B cell (primary cell): ENCODE results near the gene KRT34. TPM values are rescaled to one million over a fixed set of nuclear protein-coding genes. Genes with fewer than 3 reads are reported as not detected.

Experiments used
- ATAC-seq: fragments of 200-7000 bp; cut with Tn5 transposase; one replicate; pipeline ENCODE4 v1.10.0; 2021; ENCODE audit warnings: low read depth, mild to moderate bottlenecking, moderate number of reproducible peaks, moderate library complexity
- CTCF ChIA-PET: fragments of 350-600 bp; sonication (Branson Sonifier 250); formaldehyde crosslinking; loops from one replicate; lab custom pipeline; 2021; ENCODE audit warnings: antibody characterized with exemption, inconsistent platforms; lab: Charles Lee
- POLR2A ChIA-PET: fragments of 350-600 bp; sonication (Branson Sonifier 250); formaldehyde crosslinking; loops from one replicate; lab custom pipeline; 2021; ENCODE audit warnings: antibody characterized with exemption; lab: Charles Lee
- DNase-seq: peaks from one replicate; pipeline ENCODE4 v3.0.0; 2013
- H2AFZ ChIP-seq: 2 replicates; pipeline ENCODE4 v1.6.1; 2012; ENCODE audit warnings: mild to moderate bottlenecking, low read depth, low read length; ENCODE audit not compliant: insufficient read depth, poor library complexity, severe bottlenecking
- H3K27ac ChIP-seq, 2 donors: 1 replicate in 1 of 2; 2 replicates in 1 of 2; pipeline ENCODE4 v1.5.1; 2012 to 2013; ENCODE audit warnings: low read length in 2 of 2, mild to moderate bottlenecking in 2 of 2, moderate library complexity in 1 of 2
- H3K27me3 ChIP-seq, 4 experiments: fragments of 200-600 bp in 1 of 4; sonication (generic) in 1 of 4; replicated peaks in 1 of 4; 1 replicate in 2 of 4; 2 replicates in 2 of 4; pipeline versions ENCODE4 v1.6.1 to v1.7.0; 2013 to 2016; ENCODE audit warnings: low read length in 3 of 4, mild to moderate bottlenecking in 2 of 4, mixed read lengths in 1 of 4, moderate library complexity in 1 of 4; ENCODE audit not compliant: insufficient read depth in 4 of 4, control insufficient read depth in 3 of 4; ENCODE audit errors: control extremely low read depth in 1 of 4
- H3K36me3 ChIP-seq, 2 experiments: replicated peaks in 1 of 2; 1 replicate in 1 of 2; 2 replicates in 1 of 2; pipeline versions ENCODE4 v1.6.1 to v1.7.1; 2013; ENCODE audit warnings: low read length in 1 of 2; ENCODE audit not compliant: insufficient read depth in 2 of 2, control insufficient read depth in 1 of 2; ENCODE audit errors: control extremely low read depth in 1 of 2, extremely low read depth in 1 of 2
- H3K4me1 ChIP-seq, 2 donors: fragments of 200-600 bp in 1 of 2; sonication (generic) in 1 of 2; 1 replicate in 1 of 2; 2 replicates in 1 of 2; pipeline versions ENCODE4 v1.5.1 to v1.6.1; 2013 to 2017; ENCODE audit warnings: low read length in 2 of 2; ENCODE audit not compliant: control insufficient read depth in 2 of 2, insufficient read depth in 2 of 2
- H3K4me2 ChIP-seq: replicated peaks from 2 replicates; pipeline ENCODE3; 2012; ENCODE audit warnings: mild to moderate bottlenecking, low read depth, low read length; ENCODE audit not compliant: poor library complexity, severe bottlenecking
- H3K4me3 ChIP-seq, 5 experiments: fragments of 200-600 bp in 1 of 5; sonication (generic) in 1 of 5; 1 replicate in 3 of 5; 2 replicates in 2 of 5; pipeline versions ENCODE4 v1.5.1 to v1.7.0; 2011 to 2016; ENCODE audit warnings: low read length in 4 of 5, mild to moderate bottlenecking in 4 of 5, low read depth in 2 of 5, control low read depth in 1 of 5, moderate library complexity in 1 of 5; ENCODE audit not compliant: insufficient read depth in 1 of 5; ENCODE audit errors: control extremely low read depth in 1 of 5, extremely low read depth in 1 of 5
- H3K79me2 ChIP-seq: fragments of 200-600 bp; sonication (generic); one replicate; pipeline ENCODE4 v1.6.0; 2016; ENCODE audit warnings: low read length; ENCODE audit not compliant: control insufficient read depth, insufficient read depth
- H3K9ac ChIP-seq: fragments of 200-600 bp; sonication (generic); 2 replicates; pipeline ENCODE4 v1.6.1; 2017; ENCODE audit warnings: mild to moderate bottlenecking, low read length, moderate library complexity
- H3K9me3 ChIP-seq, 3 donors: one replicate each; pipeline versions ENCODE4 v1.6.1 to v1.7.1; 2013; ENCODE audit warnings: low read length in 2 of 3; ENCODE audit not compliant: control insufficient read depth in 2 of 3, insufficient read depth in 1 of 3; ENCODE audit errors: control extremely low read depth in 1 of 3
- H4K20me1 ChIP-seq: 2 replicates; pipeline ENCODE4 v1.6.0; 2012; ENCODE audit warnings: mild to moderate bottlenecking, low read length; ENCODE audit not compliant: insufficient read depth, control insufficient read depth, poor library complexity, severe bottlenecking
- H3K27ac Mint-ChIP-seq: one replicate; pipeline ENCODE4 v1.8.0; 2021; ENCODE audit warnings: mixed read lengths
- H3K27me3 Mint-ChIP-seq: one replicate; pipeline ENCODE4 v1.8.0; 2021; ENCODE audit warnings: mixed read lengths
- H3K4me1 Mint-ChIP-seq: one replicate; pipeline ENCODE4 v1.8.0; 2021; ENCODE audit warnings: mixed read lengths
- H3K4me3 Mint-ChIP-seq: one replicate; pipeline ENCODE4 v1.8.0; 2021; ENCODE audit warnings: mixed read lengths
- H3K9me3 Mint-ChIP-seq: one replicate; pipeline ENCODE4 v1.8.0; 2022; ENCODE audit warnings: mixed read lengths; ENCODE audit not compliant: insufficient read depth
- EZH2 ChIP-seq: IDR thresholded peaks from 2 replicates; pipeline ENCODE4 v1.6.1; 2012; ENCODE audit warnings: borderline replicate concordance, low read depth, mild to moderate bottlenecking, moderate library complexity, low read length; ENCODE audit not compliant: insufficient read depth, poor library complexity, severe bottlenecking
- WGBS: methylation state at CpG from one replicate; pipeline ENCODE4 v1.1.5; 2013; ENCODE audit warnings: missing lambda C conversion rate; ENCODE audit not compliant: insufficient coverage; 5-methylcytosine and 5-hydroxymethylcytosine counted together
- intact Hi-C: fragments of 100-400 bp; cut with micrococcal nuclease; formaldehyde crosslinking; loops from one replicate; pipeline ENCODE4 v1.10.0; 2022
- polyA plus RNA-seq: library from polyadenylated mRNA; depleted of rRNA; stranded (reverse); fragments of >200 nt; gene quantifications from 2 replicates; pipeline ENCODE4 v1.2.3, GENCODE V29; 2012
- total RNA-seq, 2 donors: library from RNA; stranded (reverse); fragments of 120-200 nt in 1 of 2; gene quantifications; 1 replicate in 1 of 2; 2 replicates in 1 of 2; pipeline versions ENCODE4 v1.2.3 to v1.2.4, GENCODE V29; 2013 to 2022
- TF ChIP-seq, protein P1 (sequence below): fragments of 200-600 bp; IDR thresholded peaks from one replicate; pipeline ENCODE4 v1.8.0; 2022; ENCODE audit warnings: antibody characterized with exemption, mild to moderate bottlenecking

The KRT34 gene
- total and polyA plus RNA-seq, 2 donors (not counting 1 experiment from before 2014, with no cell fraction given) = not detected

DNA sequence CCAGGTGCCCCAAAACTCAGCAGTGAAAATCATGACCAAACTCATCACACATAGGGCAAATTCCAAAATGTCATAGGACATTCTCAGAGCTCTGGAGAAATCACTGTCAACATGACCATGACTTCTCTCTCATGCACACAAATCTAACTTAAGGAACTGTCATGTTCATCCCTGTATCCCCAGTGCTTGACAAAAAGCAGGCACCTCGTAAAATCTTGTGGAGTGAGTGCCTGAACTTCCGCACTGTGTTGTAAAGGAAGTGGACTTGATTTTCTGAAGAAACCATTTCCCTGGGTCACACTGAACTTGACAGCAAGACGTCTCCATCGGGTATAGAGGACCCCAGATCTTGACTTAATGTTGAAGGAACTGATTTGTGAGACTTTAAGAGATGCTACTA is 39.5 kb upstream of the KRT34 start:
- Mint-ChIP-seq H3K4me1 (no peaks in the 10 kb centered on the region), H3K27ac (no peak overlapping the region), H3K4me3 (no peak overlapping the region), H3K9me3 (no peaks in the 10 kb centered on the region), H3K27me3 (peaks cover 7% of the 10 kb centered on the region)
- no peaks in the 10 kb centered on the region for H4K20me1 ChIP-seq
- H3K27ac ChIP-seq = no peak overlapping the region
- TF ChIP-seq EZH2 = no peak
- TF ChIP-seq, protein P1, sequence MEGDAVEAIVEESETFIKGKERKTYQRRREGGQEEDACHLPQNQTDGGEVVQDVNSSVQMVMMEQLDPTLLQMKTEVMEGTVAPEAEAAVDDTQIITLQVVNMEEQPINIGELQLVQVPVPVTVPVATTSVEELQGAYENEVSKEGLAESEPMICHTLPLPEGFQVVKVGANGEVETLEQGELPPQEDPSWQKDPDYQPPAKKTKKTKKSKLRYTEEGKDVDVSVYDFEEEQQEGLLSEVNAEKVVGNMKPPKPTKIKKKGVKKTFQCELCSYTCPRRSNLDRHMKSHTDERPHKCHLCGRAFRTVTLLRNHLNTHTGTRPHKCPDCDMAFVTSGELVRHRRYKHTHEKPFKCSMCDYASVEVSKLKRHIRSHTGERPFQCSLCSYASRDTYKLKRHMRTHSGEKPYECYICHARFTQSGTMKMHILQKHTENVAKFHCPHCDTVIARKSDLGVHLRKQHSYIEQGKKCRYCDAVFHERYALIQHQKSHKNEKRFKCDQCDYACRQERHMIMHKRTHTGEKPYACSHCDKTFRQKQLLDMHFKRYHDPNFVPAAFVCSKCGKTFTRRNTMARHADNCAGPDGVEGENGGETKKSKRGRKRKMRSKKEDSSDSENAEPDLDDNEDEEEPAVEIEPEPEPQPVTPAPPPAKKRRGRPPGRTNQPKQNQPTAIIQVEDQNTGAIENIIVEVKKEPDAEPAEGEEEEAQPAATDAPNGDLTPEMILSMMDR = no peak
- ChIA-PET CTCF (no interaction called here), POLR2A (no interaction called here)
- H3K79me2 ChIP-seq = no peaks in the 10 kb centered on the region
- H3K36me3 ChIP-seq = no peaks in the 10 kb centered on the region
- no peak for ATAC-seq
- H3K4me1 ChIP-seq = no peaks in the 10 kb centered on the region
- H3K4me2 ChIP-seq = no peak overlapping the region
- H2AFZ ChIP-seq = no peak overlapping the region
- 66% methylated on average over 4 of the region's 4 CpGs for WGBS
- intact Hi-C loops = no loop called here
- no peak overlapping the region for H3K4me3 ChIP-seq
- no peak overlapping the region for H3K9ac ChIP-seq
- no peak for DNase-seq
- H3K27me3 ChIP-seq = peaks cover 0 to 3% (median 0%) of the 10 kb centered on the region in 4 experiments
- no peaks in the 10 kb centered on the region for H3K9me3 ChIP-seq

DNA sequence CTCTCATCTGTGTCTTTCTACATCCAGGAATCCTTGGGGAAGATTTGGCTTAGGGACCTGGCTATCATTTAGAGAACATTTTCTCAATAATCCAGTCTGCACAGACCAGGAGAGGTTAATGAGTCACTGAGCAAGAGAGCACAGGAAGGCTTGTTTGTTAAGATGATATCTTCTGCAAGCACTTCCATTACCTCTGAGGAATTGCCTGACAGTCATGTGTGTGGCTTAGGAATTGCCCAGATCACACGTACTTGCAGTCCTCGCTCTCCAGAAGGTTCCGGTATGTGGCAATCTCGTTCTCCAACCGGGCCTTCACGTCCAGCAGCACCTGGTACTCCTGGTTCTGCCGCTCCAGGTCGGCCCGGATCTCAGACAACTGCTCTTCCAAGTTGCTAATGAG is 39.0 kb upstream of the KRT34 start:
- Histone ChIP-seq H3K36me3 (no peaks in the 10 kb centered on the region), H3K79me2 (no peaks in the 10 kb centered on the region), H3K27ac (no peak overlapping the region), H3K9ac (no peak overlapping the region), H2AFZ (no peak overlapping the region), H3K4me3 (no peak overlapping the region), H3K4me1 (no peaks in the 10 kb centered on the region), H3K4me2 (no peak overlapping the region), H4K20me1 (no peaks in the 10 kb centered on the region), H3K9me3 (no peaks in the 10 kb centered on the region), H3K27me3 (peaks cover 0 to 3% (median 0%) of the 10 kb centered on the region in 4 experiments)
- H3K27me3 Mint-ChIP-seq = peaks cover 6% of the 10 kb centered on the region
- DNase-seq (no peak), ATAC-seq (no peak)
- H3K4me3 Mint-ChIP-seq = no peak overlapping the region
- no peaks in the 10 kb centered on the region for H3K4me1 Mint-ChIP-seq
- H3K9me3 Mint-ChIP-seq = no peaks in the 10 kb centered on the region
- ChIA-PET POLR2A (no interaction called here), CTCF (no interaction called here)
- WGBS = 74% methylated on average over 9 of the region's 9 CpGs
- TF ChIP-seq, protein P1 = no peak
- no peak for TF ChIP-seq EZH2
- intact Hi-C loops = no loop called here
- no peak overlapping the region for H3K27ac Mint-ChIP-seq
